WI38 (cell line): ENCODE results near the gene OTOGL.
"Not testable (repeated sequence)": the region's sequence is repeated elsewhere in the genome, so short reads cannot be mapped to it uniquely, and the experiment has no call there.

Source experiments
- H3K4me3 ChIP-seq: 2 replicates; pipeline ENCODE4 v1.5.1; 2011; ENCODE audit warnings: low read depth, mild to moderate bottlenecking, control low read depth, low read length
- TF ChIP-seq, protein P1 (sequence below): IDR thresholded peaks from 2 replicates; pipeline ENCODE4 v1.5.1; 2012; ENCODE audit warnings: low read depth, mild to moderate bottlenecking, control low read depth, low read length

OTOGL gene

DNA sequence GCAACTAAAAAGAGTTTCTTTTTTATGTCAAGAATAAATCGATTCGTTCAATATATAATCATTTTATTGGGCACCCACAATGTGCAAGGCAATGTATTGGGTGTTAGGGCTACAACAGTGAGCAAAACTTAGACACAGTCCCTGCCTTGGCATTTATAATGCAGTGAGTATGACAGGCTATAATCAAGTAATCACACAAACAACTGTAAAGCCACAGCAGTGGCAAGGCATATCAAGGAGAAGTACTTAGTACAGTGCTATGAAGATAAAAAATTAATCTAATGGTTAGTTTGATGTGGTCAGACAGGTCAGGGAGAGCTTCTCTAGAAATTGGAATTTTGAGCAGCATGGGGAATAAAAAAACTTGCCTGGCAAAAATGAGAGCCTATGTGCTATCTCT is 39.5 kb upstream of the OTOGL start:
- TF ChIP-seq, protein P1, sequence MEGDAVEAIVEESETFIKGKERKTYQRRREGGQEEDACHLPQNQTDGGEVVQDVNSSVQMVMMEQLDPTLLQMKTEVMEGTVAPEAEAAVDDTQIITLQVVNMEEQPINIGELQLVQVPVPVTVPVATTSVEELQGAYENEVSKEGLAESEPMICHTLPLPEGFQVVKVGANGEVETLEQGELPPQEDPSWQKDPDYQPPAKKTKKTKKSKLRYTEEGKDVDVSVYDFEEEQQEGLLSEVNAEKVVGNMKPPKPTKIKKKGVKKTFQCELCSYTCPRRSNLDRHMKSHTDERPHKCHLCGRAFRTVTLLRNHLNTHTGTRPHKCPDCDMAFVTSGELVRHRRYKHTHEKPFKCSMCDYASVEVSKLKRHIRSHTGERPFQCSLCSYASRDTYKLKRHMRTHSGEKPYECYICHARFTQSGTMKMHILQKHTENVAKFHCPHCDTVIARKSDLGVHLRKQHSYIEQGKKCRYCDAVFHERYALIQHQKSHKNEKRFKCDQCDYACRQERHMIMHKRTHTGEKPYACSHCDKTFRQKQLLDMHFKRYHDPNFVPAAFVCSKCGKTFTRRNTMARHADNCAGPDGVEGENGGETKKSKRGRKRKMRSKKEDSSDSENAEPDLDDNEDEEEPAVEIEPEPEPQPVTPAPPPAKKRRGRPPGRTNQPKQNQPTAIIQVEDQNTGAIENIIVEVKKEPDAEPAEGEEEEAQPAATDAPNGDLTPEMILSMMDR: no peak
- H3K4me3 ChIP-seq: no peak overlapping the region

DNA sequence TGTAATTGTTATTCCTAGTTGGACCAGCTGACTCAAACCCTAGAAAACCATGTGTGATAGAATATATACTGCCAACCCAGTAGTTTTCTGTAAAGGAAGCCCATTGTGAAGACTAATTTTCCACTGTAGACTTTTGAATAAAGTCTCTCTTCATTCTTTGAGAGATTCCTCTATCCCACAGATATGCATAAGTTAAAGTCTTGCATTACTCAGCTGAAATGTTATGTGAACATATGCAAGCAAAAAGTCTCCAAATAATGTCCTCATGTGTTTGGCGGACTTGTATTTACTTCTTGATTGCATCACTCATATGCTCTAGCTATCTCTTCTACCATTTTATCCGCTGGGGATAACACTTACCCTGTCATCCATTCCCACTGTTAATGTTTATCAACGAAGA is 35.1 kb upstream of the OTOGL start:
- no peak overlapping the region for H3K4me3 ChIP-seq
- TF ChIP-seq, protein P1: no peak

DNA sequence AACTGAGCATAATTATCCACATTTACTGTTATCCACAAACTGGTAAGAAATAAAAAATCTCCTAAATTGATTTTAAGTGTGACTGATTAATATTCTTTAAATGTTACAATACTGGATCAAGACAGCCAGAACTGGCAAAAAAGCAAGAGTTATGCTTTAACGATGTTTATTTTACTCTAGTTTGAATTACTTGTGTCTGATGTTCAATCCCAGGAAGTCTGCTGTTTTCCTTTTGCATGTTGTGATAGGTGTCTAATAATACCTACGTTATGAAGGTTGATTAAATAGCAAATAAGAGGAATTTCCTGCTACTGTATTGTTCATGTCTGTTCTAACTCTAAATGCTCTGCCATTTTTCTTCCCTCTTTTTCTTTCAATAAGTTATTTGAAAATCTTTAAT is 34.4 kb upstream of the OTOGL start:
- TF ChIP-seq, protein P1: no peak
- H3K4me3 ChIP-seq: no peak overlapping the region

DNA sequence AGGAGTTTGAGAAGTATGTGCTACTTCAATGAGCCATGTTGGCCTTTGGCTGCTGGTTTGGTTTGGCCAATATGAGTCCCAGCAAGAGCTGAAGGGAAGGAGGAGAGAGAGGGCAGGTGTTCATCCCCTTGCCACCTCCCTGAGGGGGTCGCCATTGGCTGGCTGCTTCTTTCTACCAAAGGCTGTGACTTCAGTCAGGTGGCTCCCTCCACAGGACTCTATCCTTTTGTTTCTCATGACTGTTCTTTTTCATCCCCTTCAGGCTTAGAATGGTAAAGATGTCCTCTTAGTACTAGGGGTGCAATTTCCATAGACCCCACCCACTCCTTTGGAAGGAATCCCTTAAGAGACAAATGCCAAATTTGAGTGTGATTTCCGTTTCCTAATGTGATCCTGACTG is 31.2 kb upstream of the OTOGL start:
- TF ChIP-seq, protein P1: no peak
- no peak overlapping the region for H3K4me3 ChIP-seq

DNA sequence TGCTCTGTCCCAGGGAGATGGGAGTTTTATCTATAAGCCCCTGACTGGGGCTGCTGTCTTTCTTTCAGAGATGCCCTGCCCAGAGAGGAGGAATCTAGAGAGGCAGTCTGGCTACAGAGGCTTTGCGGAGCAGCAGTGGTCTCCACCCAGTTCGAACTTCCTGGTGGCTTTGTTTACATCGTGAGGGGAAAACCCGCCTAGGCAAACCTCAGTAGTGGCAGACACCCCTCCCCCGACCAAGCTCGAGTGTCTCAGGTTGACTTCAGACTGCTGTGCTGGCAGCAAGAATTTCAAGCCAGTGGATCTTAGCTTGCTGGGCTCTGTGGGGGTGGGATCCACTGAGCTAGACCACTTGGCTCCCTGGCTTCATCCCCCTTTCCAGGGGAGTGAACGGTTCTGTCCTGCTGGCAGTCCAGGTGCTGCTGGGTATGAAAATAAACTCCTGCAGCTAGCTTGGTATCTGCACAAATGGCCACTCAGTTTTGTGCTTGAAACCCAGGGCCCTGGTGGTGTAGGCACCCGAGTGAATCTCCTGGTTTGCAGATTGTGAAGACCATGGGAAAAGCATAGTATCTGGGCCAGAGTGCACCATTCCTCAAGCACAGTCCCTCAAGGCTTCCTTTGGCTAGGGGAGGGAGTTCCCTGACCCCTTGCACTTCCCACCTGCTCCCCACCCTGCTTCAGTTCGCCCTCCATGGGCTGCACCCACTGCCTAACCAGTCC is 15.3 kb upstream of the OTOGL start:
- not testable (repeated sequence) for H3K4me3 ChIP-seq

DNA sequence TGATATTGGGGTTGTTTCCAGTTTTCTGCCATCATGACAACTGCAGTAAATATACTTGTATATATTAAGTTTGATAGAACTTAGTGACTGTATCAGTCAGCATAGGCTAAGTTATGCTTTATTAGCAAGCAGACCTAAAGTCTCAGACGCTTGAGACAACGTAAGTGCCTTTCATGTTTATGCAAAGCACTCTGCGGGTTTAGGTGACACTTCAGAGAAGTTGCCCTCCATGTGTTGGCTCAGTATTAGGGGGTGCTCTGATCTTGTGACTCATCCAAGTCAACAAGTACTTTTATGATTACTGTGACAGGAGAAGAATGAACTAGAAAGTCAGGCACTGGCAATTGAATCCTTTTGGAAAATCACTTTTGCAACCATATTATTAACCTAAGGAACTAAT is 13.3 kb upstream of the OTOGL start:
- TF ChIP-seq, protein P1: no peak
- H3K4me3 ChIP-seq: no peak overlapping the region

DNA sequence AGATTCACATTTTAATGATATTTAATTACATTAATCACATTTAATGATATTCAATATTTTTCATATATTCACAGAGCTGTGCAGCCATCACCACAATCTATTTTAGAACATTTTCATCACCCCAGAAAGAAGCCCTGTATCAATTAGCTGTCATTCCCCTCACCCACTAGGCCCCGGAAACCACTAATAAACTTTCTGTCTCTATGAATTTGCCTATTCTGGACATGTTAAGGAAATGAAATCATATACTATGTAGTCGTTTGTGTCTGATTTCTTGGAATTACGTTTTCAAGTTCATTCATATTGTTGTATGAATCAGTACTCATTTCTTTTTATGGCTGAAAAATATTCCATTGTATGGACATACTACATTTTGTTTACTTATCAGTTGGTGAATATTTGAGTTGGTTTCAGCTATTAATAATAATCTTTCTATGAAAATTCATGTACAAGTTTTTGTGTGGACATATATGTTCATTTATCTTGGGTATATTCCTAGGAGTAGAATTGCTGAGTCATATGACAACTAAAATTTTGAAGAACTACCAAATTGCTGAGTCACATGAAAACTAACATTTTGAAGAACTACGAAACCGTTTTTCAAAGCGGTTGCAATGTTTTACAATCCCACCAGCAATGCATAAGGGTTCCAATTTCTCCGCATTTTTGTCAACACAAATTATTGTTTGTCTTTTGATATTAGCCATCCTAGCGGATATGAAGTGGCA is 11.7 kb upstream of the OTOGL start:
- TF ChIP-seq, protein P1: no peak
- no peak overlapping the region for H3K4me3 ChIP-seq
